ENCODE results near the gene KCNN1.

DNA sequence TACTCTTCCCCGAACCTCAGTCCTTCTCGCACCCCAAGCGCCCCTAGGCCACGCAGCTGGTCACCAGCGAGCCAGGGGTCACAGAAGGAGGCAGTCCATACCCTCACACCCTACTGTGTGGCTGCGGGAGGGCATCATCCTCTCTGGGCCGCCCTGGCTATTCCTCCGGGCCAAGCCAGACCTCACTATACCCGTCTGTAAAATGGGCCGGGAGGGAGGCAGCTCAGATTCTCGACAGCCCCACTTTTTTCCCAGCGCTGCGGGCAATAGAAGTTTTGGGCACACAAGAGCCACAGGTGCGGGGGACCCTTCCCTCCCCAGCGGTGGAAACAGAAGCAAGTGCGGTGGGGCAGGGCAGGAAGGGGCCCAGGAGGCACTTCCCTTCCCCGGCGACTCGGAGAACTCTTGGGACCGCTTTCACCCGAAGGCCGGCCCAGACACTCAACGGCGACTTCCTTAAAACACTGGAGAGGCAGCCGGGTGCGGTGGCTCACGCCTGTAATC lies 35.5 kb downstream of the KCNN1 start:
- TF ChIP-seq, protein P1, sequence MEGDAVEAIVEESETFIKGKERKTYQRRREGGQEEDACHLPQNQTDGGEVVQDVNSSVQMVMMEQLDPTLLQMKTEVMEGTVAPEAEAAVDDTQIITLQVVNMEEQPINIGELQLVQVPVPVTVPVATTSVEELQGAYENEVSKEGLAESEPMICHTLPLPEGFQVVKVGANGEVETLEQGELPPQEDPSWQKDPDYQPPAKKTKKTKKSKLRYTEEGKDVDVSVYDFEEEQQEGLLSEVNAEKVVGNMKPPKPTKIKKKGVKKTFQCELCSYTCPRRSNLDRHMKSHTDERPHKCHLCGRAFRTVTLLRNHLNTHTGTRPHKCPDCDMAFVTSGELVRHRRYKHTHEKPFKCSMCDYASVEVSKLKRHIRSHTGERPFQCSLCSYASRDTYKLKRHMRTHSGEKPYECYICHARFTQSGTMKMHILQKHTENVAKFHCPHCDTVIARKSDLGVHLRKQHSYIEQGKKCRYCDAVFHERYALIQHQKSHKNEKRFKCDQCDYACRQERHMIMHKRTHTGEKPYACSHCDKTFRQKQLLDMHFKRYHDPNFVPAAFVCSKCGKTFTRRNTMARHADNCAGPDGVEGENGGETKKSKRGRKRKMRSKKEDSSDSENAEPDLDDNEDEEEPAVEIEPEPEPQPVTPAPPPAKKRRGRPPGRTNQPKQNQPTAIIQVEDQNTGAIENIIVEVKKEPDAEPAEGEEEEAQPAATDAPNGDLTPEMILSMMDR (IDR thresholded peaks at IDR 0.05): no peak
- TF ChIP-seq ZFX (IDR thresholded peaks at IDR 0.05; ENCODE audit: borderline replicate concordance): no peak
